Right lobe of liver (tissue), 6 donors: ENCODE data around the gene SLC6A20. TPM values are rescaled to one million over a fixed set of nuclear protein-coding genes. Genes with fewer than 3 reads are reported as not detected.

ENCODE experiments used
- ATAC-seq, 4 donors: fragments of 200-7000 bp; cut with Tn5 transposase; one replicate each; pipeline ENCODE4 v1.9.1; 2020; ENCODE audit warnings: mild to moderate bottlenecking in 4 of 4, moderate library complexity in 4 of 4
- DNase-seq, 3 donors: peaks; one replicate each; pipeline ENCODE4 v3.0.0-alpha.2; 2020
- H3K27ac ChIP-seq, 3 donors: fragments of 200-600 bp; one replicate each; pipeline ENCODE4 v1.8.0; 2022
- H3K27me3 ChIP-seq, 2 donors: fragments of 200-600 bp; one replicate each; pipeline ENCODE4 v1.8.0; 2022
- H3K36me3 ChIP-seq, 4 donors: fragments of 200-600 bp; sonication (generic) in 1 of 4; one replicate each; pipeline versions ENCODE4 v1.5.1 to v1.8.0; 2017 to 2022; ENCODE audit warnings: control low read depth in 1 of 4
- H3K4me1 ChIP-seq, 4 donors: fragments of 200-600 bp; sonication (generic) in 1 of 4; one replicate each; pipeline versions ENCODE4 v1.5.1 to v1.8.0; 2017 to 2022; ENCODE audit warnings: control low read depth in 1 of 4
- H3K4me3 ChIP-seq, 3 donors: fragments of 200-600 bp; one replicate each; pipeline ENCODE4 v1.8.0; 2022
- H3K9me3 ChIP-seq, 4 donors: fragments of 200-600 bp; sonication (generic) in 1 of 4; one replicate each; pipeline versions ENCODE4 v1.5.1 to v1.8.0; 2017 to 2022; ENCODE audit warnings: control low read depth in 1 of 4
- POLR2A ChIP-seq: fragments of 450-650 bp; IDR thresholded peaks from one replicate; pipeline ENCODE4 v1.6.1; 2017; ENCODE audit warnings: antibody characterized with exemption, mild to moderate bottlenecking
- whole genome bisulfite sequencing: methylation state at CpG from one replicate; pipeline ENCODE4 v1.1.6; 2018; ENCODE audit warnings: low coverage, low lambda C conversion rate; ENCODE audit not compliant: insufficient coverage; ENCODE audit errors: missing lambda C conversion rate; 5-methylcytosine and 5-hydroxymethylcytosine counted together
- intact Hi-C, 2 donors: fragments of 100-400 bp; cut with DNase I; formaldehyde crosslinking; loops; one replicate each; pipeline versions ENCODE4 v1.11.2 to v1.14.1; 2022
- total RNA-seq, 6 experiments: library from RNA; depleted of rRNA in 2 of 6; stranded (reverse); fragments of >200 nt in 2 of 6; fragmentation: NEBNext Ultra II Directional in 3 of 6; extraction: Animal tissue kit (Norgen Biotek cat#: 25700) in 3 of 6; gene quantifications; one replicate each; pipeline versions ENCODE4 v1.1.0 to v1.2.4, GENCODE V29; 2016 to 2023
- TF ChIP-seq, protein P1 (sequence below), 4 donors: fragments of 200-600 bp in 3 of 4; fragments of 450-650 bp in 1 of 4; IDR thresholded peaks; one replicate each; pipeline versions ENCODE4 v1.5.1 to v1.8.0; 2016 to 2022; ENCODE audit warnings: antibody characterized with exemption in 4 of 4, mild to moderate bottlenecking in 2 of 4
- donor health status: DM: no; HTN: yes; CAD: no.
- donor health status: DM: no; HTN: no; CAD: no.
- donor health status: DM: no; HTN: no; CAD: no.
- donor health status: DM: no; HTN: yes; CAD: no.
- donor health status: DM: no; HTN: yes; CAD: no.

Gene SLC6A20
- total RNA-seq, 6 experiments from 2014 or later, result 0.07 to 0.21 (median 0.12) TPM; not detected in 3

DNA sequence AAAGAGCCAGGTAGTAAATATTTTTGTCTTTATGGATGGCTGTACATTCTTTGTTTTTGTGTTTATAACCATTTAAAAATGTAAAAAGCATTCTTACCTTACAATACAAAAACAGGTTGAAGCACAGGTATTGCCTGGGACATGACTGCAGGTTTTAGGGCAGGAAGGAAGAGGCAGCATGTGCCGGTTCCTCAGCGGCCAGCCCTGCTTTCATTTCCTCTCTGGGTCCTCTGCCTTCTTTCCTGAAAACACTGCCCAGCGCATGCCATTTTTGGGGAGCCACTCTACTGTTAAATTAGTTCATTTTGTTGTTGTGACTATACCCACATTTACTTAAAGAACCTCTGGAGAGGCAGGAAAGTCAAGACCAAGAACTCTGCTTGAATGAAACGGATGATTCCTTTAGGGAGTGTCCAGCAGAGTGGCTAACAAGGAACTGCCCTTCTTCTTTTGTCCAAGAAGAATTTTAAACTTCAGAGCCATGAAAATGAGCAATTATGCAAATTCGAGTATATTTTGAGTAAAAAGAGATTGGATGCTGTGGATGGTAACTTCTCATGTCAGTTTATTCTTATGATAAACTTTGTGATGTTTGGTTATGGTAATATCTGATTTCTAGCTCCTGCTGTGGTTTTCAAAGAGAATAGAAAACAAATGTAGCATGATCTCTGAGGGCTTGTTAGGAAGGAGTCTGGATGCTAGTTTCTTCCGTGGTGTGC lies 54.4 kb downstream of the SLC6A20 start:
- Histone ChIP-seq H3K27ac (no peak overlapping the region), H3K4me1 (peaks cover 0 to 6% (median 0%) of the 10 kb centered on the region in 4 donors), H3K27me3 (no peaks in the 10 kb centered on the region), H3K9me3 (no peaks in the 10 kb centered on the region), H3K36me3 (peaks cover 5 to 65% (median 10%) of the 10 kb centered on the region in 4 donors), H3K4me3 (no peak overlapping the region)
- intact Hi-C loops, result no loop called here
- WGBS, result 43% methylated on average over 5 of the region's 6 CpGs
- TF ChIP-seq, protein P1, sequence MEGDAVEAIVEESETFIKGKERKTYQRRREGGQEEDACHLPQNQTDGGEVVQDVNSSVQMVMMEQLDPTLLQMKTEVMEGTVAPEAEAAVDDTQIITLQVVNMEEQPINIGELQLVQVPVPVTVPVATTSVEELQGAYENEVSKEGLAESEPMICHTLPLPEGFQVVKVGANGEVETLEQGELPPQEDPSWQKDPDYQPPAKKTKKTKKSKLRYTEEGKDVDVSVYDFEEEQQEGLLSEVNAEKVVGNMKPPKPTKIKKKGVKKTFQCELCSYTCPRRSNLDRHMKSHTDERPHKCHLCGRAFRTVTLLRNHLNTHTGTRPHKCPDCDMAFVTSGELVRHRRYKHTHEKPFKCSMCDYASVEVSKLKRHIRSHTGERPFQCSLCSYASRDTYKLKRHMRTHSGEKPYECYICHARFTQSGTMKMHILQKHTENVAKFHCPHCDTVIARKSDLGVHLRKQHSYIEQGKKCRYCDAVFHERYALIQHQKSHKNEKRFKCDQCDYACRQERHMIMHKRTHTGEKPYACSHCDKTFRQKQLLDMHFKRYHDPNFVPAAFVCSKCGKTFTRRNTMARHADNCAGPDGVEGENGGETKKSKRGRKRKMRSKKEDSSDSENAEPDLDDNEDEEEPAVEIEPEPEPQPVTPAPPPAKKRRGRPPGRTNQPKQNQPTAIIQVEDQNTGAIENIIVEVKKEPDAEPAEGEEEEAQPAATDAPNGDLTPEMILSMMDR (IDR thresholded peaks at IDR 0.05), result no peak
- no peak for TF ChIP-seq POLR2A
- DNase-seq, result no peak
- ATAC-seq, result peak in 2 of 4 donors; percentile 36 to 50

DNA sequence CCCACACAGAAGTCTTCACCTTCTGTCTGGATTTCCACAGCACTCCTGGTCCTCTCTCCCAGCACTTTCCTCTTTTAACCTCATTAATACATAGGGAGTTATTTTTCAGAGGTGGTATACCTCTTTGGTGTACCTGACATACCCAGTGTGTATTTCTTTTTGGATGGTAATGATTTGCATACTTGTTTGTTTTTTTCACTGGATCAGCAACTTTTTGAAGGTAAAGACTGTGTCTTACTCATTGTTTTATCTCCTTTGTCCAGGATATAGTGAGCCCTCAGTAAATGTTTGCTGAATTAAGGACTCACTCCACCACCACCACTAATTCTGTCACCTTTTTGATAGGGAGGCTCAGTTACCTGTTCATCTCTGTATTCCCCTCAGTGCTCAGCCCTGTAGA lies 55.1 kb downstream of the SLC6A20 start:
- Histone ChIP-seq H3K4me3 (no peak overlapping the region), H3K4me1 (peaks cover 0 to 6% (median 0%) of the 10 kb centered on the region in 4 donors), H3K27me3 (no peaks in the 10 kb centered on the region), H3K9me3 (no peaks in the 10 kb centered on the region), H3K27ac (no peak overlapping the region), H3K36me3 (peaks cover 6 to 69% (median 12%) of the 10 kb centered on the region in 4 donors)
- no peak for DNase-seq
- no peak for ATAC-seq
- no peak for TF ChIP-seq POLR2A
- TF ChIP-seq, protein P1 (IDR thresholded peaks at IDR 0.05), result no peak
- intact Hi-C loops, result no loop called here

DNA sequence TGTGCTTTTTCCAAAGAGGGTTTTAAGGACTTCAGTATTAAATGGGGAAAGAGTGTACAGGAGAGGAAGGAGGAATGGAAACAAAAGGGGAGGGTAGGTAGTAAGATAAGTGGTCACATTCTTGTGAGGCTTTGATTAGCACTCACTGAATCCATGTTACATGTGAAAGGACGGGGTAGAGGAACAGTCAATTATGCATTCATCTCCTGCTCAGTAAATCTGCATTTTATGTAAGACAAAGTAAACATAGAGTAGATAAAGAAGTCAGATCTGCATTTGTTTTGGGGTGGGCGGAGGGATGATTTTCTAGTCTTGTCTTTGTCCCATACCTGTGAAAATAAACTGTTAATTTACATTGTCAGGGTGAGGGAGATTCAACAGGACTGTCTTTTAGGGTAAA lies 56.3 kb downstream of the SLC6A20 start:
- intact Hi-C loops, result no loop called here
- Histone ChIP-seq H3K9me3 (no peaks in the 10 kb centered on the region), H3K4me3 (no peak overlapping the region), H3K27ac (no peak overlapping the region), H3K27me3 (no peaks in the 10 kb centered on the region), H3K36me3 (peaks cover 6 to 68% (median 21%) of the 10 kb centered on the region in 4 donors), H3K4me1 (peaks cover 0 to 6% (median 0%) of the 10 kb centered on the region in 4 donors)
- no peak for DNase-seq
- no peak for ATAC-seq
- WGBS, result 100% methylated on average over 2 of the region's 2 CpGs
- TF ChIP-seq, protein P1 (IDR thresholded peaks at IDR 0.05), result no peak

DNA sequence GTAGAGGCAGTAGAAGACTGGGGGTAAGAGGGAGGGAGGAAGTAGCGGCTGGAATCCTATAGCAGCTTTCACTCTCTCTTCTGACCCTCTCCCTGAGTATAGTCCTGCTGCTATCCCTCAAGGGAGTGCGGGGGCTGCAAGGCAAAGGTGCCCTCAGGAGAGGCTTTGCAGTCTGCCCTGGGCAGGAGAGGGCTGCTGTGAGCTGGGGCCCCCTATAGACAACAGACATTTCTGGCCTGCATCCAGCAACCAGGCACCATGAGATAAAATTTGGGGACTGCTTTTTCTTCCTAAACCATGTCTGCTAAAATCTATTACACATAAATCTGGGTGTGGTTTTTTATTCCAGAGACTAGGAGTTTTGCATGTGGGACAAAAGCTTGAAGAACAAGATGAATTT lies 59.1 kb downstream of the SLC6A20 start:
- ATAC-seq (no peak), DNase-seq (no peak)
- H3K27ac ChIP-seq, result no peak overlapping the region
- peaks cover 6 to 60% (median 25%) of the 10 kb centered on the region in 4 donors for H3K36me3 ChIP-seq
- no peak overlapping the region for H3K4me3 ChIP-seq
- intact Hi-C loops, result no loop called here
- H3K27me3 ChIP-seq, result no peaks in the 10 kb centered on the region
- WGBS, result 95% methylated on average over 2 of the region's 2 CpGs
- no peaks in the 10 kb centered on the region for H3K9me3 ChIP-seq
- peaks cover 0 to 5% (median 0%) of the 10 kb centered on the region in 4 donors for H3K4me1 ChIP-seq
- TF ChIP-seq POLR2A, result no peak
- TF ChIP-seq, protein P1 (IDR thresholded peaks at IDR 0.05), result no peak
